Caco-2 (cell line): ENCODE data around the gene SNAPC3. TPM values are rescaled to one million over a fixed set of nuclear protein-coding genes. Genes with fewer than 3 reads are reported as not detected.

Experiments used
- BruUV-seq: library from RNA; stranded (reverse); fragments of 400-500 nt; replicated peaks from 2 replicates; lab custom pipeline; 2021; lab: Mats Ljungman, UMichigan
- CTCF ChIA-PET: fragments of 300-600 bp; sonication (Branson Sonifier 250); formaldehyde crosslinking; loops from one replicate; lab custom pipeline; 2022; ENCODE audit warnings: antibody characterized with exemption; lab: Charles Lee
- POLR2A ChIA-PET: fragments of 300-600 bp; sonication (Branson Sonifier 250); formaldehyde crosslinking; loops from one replicate; lab custom pipeline; 2022; ENCODE audit warnings: antibody characterized with exemption; lab: Charles Lee
- DNase-seq, 2 experiments: peaks; one replicate each; pipeline versions ENCODE4 v3.0.0 to v3.0.0-alpha.2; 2020 to 2022
- H3K27me3 ChIP-seq: replicated peaks from 2 replicates; pipeline ENCODE4 v1.6.0; 2011; ENCODE audit warnings: low read length; ENCODE audit not compliant: control insufficient read depth, insufficient read depth
- H3K36me3 ChIP-seq: 2 replicates; pipeline ENCODE4 v1.5.1; 2011; ENCODE audit warnings: low read length; ENCODE audit not compliant: control insufficient read depth, insufficient read depth
- H3K4me1 ChIP-seq: fragments of 250-450 bp; sonication (Bioruptor Pico); 2 replicates; pipeline ENCODE4 v1.5.1; 2020; ENCODE audit warnings: mild to moderate bottlenecking
- H3K4me3 ChIP-seq: 2 replicates; pipeline ENCODE4 v1.5.1; 2011; ENCODE audit warnings: low read depth, mild to moderate bottlenecking, control low read depth, low read length
- H3K9me3 ChIP-seq: fragments of 250-450 bp; sonication (Bioruptor Pico); 2 replicates; pipeline ENCODE4 v1.5.1; 2020; ENCODE audit warnings: mild to moderate bottlenecking, moderate library complexity
- H3K27ac Mint-ChIP-seq: one replicate; pipeline ENCODE4 v1.8.0; 2022; ENCODE audit warnings: mixed read lengths; ENCODE audit not compliant: unreplicated experiment
- H3K27me3 Mint-ChIP-seq: one replicate; pipeline ENCODE4 v1.8.0; 2022; ENCODE audit warnings: mixed read lengths; ENCODE audit not compliant: insufficient read depth, unreplicated experiment
- H3K36me3 Mint-ChIP-seq: one replicate; pipeline ENCODE4 v1.8.0; 2022; ENCODE audit warnings: mild to moderate bottlenecking, mixed read lengths; ENCODE audit not compliant: insufficient read depth, unreplicated experiment
- H3K4me1 Mint-ChIP-seq: one replicate; pipeline ENCODE4 v1.8.0; 2022; ENCODE audit warnings: low read depth, mixed read lengths; ENCODE audit not compliant: unreplicated experiment
- H3K4me3 Mint-ChIP-seq: one replicate; pipeline ENCODE4 v1.8.0; 2022; ENCODE audit warnings: mild to moderate bottlenecking, moderate library complexity, mixed read lengths; ENCODE audit not compliant: unreplicated experiment
- H3K9me3 Mint-ChIP-seq: one replicate; pipeline ENCODE4 v1.8.0; 2022; ENCODE audit warnings: mixed read lengths; ENCODE audit not compliant: unreplicated experiment
- intact Hi-C: fragments of 100-400 bp; cut with micrococcal nuclease; formaldehyde crosslinking; loops from one replicate; pipeline ENCODE4 v1.10.0; 2022; ENCODE audit not compliant: unreplicated experiment
- total RNA-seq: library from RNA; stranded (reverse); gene quantifications from 2 replicates; pipeline ENCODE4 v1.2.3, GENCODE V29; 2022
- TF ChIP-seq, protein P1 (sequence below), 2 experiments: fragments of 200-600 bp in 1 of 2; IDR thresholded peaks; 1 replicate in 1 of 2; 2 replicates in 1 of 2; pipeline versions ENCODE4 v1.5.1 to v1.8.0; 2011 to 2022; ENCODE audit warnings: antibody characterized with exemption in 1 of 2, control low read depth in 1 of 2, inconsistent platforms in 1 of 2, low read depth in 1 of 2, low read length in 1 of 2, mild to moderate bottlenecking in 1 of 2, moderate library complexity in 1 of 2; ENCODE audit not compliant: insufficient read depth in 1 of 2, severe bottlenecking in 1 of 2, unreplicated experiment in 1 of 2

The SNAPC3 gene
- total RNA-seq, 1 experiment from 2014 or later: 21.1 TPM

DNA sequence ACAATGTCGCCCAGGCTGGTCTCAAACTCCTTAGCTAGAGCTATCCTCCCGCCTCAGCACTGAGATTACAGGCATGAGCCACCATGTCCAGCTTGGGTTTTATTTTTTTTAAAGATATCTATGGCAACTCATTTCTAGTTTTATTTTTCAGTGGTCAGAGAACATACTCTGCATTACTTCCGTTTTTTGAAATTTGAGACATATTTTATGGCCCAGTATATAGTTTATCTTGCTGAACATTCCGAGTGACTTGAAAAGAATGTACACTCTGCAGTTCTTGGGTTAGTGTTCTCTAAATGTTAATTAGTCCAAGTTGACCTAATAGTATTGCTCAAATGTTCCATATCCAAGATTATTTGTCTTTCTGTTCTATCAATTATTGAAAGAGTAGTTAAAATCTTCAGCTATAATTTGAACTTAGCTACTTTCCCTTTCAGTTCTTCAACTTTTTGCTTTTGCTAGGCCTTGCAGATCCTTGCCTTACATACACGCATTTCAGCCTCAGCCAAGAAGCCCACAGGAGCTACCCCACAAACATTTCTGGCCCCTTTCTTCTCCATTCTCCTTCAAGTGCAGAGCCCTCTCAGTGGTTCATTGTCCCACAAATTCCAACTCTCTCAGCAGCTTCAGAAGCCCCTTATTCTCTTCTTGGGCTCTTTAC lies 22.3 kb upstream of the SNAPC3 start:
- peaks cover 7% of the 10 kb centered on the region for H3K9me3 Mint-ChIP-seq
- ChIA-PET POLR2A (no interaction called here), CTCF (no interaction called here)
- intact Hi-C loops: no loop called here
- Histone ChIP-seq H3K36me3 (no peaks in the 10 kb centered on the region), H3K9me3 (no peaks in the 10 kb centered on the region), H3K4me1 (no peaks in the 10 kb centered on the region), H3K4me3 (no peak overlapping the region), H3K27me3 (no peaks in the 10 kb centered on the region)
- no TSS peak for BruUV-seq
- no peak for DNase-seq
- no peaks in the 10 kb centered on the region for H3K27me3 Mint-ChIP-seq
- no peak overlapping the region for H3K27ac Mint-ChIP-seq
- no peaks in the 10 kb centered on the region for H3K4me1 Mint-ChIP-seq
- H3K36me3 Mint-ChIP-seq: no peaks in the 10 kb centered on the region
- no peak overlapping the region for H3K4me3 Mint-ChIP-seq
- TF ChIP-seq, protein P1, sequence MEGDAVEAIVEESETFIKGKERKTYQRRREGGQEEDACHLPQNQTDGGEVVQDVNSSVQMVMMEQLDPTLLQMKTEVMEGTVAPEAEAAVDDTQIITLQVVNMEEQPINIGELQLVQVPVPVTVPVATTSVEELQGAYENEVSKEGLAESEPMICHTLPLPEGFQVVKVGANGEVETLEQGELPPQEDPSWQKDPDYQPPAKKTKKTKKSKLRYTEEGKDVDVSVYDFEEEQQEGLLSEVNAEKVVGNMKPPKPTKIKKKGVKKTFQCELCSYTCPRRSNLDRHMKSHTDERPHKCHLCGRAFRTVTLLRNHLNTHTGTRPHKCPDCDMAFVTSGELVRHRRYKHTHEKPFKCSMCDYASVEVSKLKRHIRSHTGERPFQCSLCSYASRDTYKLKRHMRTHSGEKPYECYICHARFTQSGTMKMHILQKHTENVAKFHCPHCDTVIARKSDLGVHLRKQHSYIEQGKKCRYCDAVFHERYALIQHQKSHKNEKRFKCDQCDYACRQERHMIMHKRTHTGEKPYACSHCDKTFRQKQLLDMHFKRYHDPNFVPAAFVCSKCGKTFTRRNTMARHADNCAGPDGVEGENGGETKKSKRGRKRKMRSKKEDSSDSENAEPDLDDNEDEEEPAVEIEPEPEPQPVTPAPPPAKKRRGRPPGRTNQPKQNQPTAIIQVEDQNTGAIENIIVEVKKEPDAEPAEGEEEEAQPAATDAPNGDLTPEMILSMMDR (IDR thresholded peaks at IDR 0.05; ENCODE audit: insufficient read depth in 1 of 2, low read depth in 1 of 2, low read length in 1 of 2, severe bottlenecking in 1 of 2, unreplicated experiment in 1 of 2): no peak

DNA sequence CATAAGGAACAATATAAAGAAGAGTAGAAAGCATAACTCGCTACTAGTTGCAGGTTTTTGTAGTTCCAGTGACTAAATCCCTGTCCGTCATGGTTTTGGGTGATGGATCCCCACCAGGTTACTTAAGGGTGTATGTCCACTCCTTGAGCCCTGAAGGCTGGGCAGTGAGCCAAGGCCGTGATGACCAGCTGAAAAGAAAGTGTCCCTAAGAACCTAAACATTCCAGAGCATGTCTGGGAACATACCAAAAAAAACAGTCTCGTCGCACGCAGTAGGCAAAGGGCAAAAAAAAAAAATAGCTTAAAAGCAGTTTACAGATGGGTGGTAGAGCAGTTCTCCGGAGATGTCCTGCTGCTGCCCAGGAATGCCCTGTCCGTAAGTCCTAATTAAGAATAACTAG lies 21.4 kb upstream of the SNAPC3 start:
- Histone ChIP-seq H3K27me3 (no peaks in the 10 kb centered on the region), H3K36me3 (no peaks in the 10 kb centered on the region), H3K9me3 (no peaks in the 10 kb centered on the region), H3K4me3 (no peak overlapping the region), H3K4me1 (no peaks in the 10 kb centered on the region)
- BruUV-seq: no TSS peak
- ChIA-PET POLR2A (no interaction called here), CTCF (no interaction called here)
- no peak for DNase-seq
- Mint-ChIP-seq H3K9me3 (peaks cover 10% of the 10 kb centered on the region), H3K4me3 (no peak overlapping the region), H3K36me3 (no peaks in the 10 kb centered on the region), H3K27me3 (no peaks in the 10 kb centered on the region), H3K4me1 (no peaks in the 10 kb centered on the region), H3K27ac (no peak overlapping the region)
- TF ChIP-seq, protein P1 (IDR thresholded peaks at IDR 0.05; ENCODE audit: insufficient read depth in 1 of 2, low read depth in 1 of 2, low read length in 1 of 2, severe bottlenecking in 1 of 2, unreplicated experiment in 1 of 2): no peak
- intact Hi-C loops: no loop called here

DNA sequence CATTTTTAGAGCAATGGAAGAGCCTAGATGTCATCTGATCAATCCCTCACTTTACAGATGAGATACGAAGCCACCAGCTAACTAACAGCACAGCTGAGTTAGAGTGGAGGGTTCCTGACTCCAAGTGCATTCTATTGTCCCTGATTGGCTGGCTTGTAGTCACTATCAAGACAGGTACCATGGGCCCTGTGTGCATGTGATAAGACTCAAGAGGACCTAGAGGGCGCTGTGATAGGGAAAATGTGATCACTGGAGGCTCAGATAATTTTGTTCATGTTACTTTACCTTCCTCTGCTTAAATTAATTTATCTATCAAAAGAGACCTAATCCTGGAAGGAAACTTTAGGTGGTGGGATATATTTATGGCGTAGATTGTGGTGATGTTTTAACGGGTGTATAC lies 19.5 kb upstream of the SNAPC3 start:
- DNase-seq: peak in 1 of 2 experiments; percentile 18
- intact Hi-C loops: no loop called here
- Mint-ChIP-seq H3K9me3 (peaks cover 10% of the 10 kb centered on the region), H3K4me3 (no peak overlapping the region), H3K36me3 (no peaks in the 10 kb centered on the region), H3K4me1 (no peaks in the 10 kb centered on the region), H3K27ac (no peak overlapping the region), H3K27me3 (no peaks in the 10 kb centered on the region)
- TF ChIP-seq, protein P1 (IDR thresholded peaks at IDR 0.05; ENCODE audit: insufficient read depth in 1 of 2, low read depth in 1 of 2, low read length in 1 of 2, severe bottlenecking in 1 of 2, unreplicated experiment in 1 of 2): no peak
- ChIA-PET CTCF (no interaction called here), POLR2A (no interaction called here)
- Histone ChIP-seq H3K9me3 (no peaks in the 10 kb centered on the region), H3K36me3 (no peaks in the 10 kb centered on the region), H3K27me3 (no peaks in the 10 kb centered on the region), H3K4me3 (no peak overlapping the region), H3K4me1 (no peaks in the 10 kb centered on the region)
- BruUV-seq: no TSS peak
